Non-pigmented ciliary epithelial cell (primary cell): ENCODE measurements around the gene CLCNKB.

ENCODE experiments used
- DNase-seq: peaks from one replicate; pipeline ENCODE4 v3.0.0-alpha.2; 2010; ENCODE audit warnings: low read depth

The CLCNKB gene

GRCh38 chr1:16076031-16076864 is 32.7 kb downstream of the CLCNKB start:
- DNase-seq: peak; percentile 71

- DNase-seq: no peak
Measured at GRCh38 chr1:16076865-16077238, 33.3 kb downstream of the CLCNKB start.

DNA sequence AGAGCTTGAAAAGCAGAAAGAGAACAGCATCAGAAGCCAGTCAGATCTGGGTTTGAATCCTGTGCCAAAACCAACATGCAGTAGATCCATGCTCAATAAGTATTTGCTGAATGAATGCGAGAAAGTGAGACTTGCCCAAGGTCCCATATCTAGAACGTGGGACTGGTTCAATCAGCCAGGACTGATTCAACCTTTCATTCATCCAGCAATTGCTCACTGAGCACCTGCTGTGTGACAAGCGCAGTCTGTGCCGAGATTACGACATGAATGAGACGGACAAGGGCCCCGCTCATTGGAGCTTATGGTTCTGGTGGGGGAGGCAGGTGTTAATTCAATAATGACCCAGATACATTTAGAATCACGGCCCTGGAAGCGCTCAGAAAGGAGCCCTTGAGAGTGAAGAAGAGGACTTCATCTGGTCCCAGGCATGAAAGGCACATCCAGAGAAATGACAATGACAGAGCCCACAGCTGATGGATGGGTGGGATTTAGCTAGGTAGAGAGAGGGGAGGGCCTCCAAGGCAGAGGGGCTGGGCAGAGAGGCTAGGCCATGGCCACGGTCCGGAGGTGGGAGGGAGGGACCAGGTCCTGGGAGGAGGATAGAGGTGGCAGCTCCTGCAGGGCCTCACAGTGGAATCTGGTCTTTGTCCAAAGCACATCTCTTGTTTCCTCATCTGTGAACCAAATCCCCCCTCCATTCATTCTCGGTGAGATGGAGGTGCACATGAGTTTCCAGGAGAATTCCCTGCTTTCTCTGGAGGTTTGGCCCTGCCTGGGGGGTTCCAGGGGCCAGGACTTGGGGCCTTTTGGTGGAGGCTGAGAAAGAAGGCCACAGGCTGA is 34.0 kb downstream of the CLCNKB start:
- no peak for DNase-seq

- no peak for DNase-seq
Measured at GRCh38 chr1:16078925-16079656, 35.5 kb downstream of the CLCNKB start.

DNA sequence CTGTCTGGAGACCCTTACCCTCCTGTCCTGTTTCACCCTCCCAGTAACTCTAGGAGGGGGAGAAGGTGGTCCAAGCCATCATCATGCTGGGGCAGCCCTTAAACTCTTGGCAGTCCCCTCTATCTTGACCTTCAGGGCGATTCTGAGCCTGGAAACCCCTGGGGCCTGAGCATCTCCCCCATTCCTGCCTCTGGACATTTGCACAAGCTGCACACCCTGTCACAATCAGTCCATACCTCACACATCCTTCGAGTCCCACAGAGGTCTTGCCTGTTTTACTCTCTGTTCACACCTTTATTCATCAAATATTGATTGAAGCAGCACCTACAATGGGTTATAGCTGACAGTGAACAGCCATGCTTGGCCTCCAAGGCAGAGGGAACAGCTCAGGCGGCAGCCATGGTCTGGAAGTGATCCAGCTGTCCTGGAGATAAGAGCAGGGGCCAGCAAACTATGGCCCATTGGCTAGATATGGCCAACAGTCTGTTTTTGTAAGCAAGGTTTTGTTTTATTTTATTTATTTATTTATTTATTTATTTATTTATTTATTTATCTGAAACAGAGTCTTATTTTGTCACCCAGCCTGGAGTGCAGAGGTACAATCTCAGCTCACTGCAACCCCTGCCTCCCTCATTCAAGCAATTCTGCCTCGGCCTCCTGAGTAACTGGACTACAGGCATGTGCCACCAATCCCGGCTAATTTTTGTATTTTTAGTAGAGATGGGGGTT is 37.0 kb downstream of the CLCNKB start:
- no peak for DNase-seq

DNA sequence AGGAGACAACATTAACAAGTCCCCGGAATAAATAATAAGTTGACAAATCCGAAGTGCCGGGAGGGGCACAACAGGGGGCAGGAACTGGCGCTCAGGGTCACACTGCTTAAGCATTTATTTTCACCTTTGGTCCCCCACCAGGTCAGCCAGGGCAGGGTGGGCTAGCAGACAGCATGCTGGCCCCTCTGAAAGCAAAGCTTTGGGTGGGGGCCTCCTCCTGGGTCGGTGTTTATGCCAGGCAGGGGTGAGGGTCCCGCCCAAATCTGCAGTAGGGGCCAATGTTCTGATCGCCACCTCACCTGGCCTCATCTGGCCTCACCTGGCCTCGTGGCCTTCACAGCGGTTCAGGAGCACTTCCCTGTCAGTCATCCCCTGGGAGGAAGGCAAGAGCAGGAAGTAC is 38.1 kb downstream of the CLCNKB start:
- no peak for DNase-seq

DNA sequence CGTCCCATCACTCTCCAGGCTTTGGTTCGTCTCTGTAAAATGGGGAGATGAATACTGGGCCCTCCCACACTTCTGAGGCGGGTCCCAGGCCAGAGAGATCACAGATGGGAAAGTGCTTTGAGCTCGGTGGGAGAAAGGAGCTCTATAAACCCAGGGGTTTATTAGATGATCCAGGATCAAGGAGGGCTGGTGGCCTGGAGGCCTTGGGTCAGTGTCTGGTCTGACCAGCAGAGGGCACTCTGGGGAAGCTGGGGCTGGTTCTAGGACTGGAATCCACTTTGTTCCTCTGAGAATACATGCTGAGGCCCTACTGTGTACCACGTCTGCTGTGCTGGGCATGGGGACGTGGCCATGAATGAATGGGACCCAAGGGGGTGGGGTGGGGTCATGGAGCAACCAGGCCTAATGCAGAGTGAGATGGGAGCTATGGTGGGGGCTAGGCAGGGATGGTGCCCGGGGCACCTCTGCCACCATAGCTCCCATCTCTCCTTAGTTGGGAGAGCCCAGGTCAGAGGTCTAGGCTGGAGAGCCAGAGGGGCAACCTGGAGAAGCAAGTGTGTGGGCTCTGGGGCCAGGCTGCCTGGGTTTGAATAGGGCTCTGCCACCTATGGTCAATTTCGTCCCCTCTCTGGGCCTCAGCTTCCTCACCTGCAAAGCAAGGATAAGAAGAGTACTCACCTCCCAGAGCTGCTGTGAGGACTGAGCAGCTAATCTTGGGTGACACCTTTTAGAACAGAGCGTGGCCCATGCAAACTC is 38.9 kb downstream of the CLCNKB start:
- no peak for DNase-seq

DNA sequence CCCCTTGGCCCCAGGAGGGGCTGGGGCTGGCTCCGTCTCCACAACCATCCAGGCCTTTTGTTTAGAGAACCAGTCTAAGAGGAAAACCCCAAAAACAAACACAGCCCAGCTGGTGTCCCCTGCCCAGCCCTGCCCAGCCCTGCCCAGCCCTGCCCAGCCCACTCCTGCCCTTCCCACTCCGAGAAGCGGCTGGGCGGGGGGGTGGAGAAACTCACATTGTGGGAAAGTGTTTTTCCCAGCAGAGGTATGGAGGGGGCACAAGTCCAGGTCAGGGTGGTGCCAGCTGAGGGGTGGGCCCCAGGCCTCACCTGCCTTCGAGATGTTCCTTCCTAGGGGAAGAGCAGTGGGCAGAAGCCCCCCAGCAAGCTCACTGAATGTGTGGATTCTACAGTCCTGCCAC is 39.9 kb downstream of the CLCNKB start:
- DNase-seq: no peak

DNA sequence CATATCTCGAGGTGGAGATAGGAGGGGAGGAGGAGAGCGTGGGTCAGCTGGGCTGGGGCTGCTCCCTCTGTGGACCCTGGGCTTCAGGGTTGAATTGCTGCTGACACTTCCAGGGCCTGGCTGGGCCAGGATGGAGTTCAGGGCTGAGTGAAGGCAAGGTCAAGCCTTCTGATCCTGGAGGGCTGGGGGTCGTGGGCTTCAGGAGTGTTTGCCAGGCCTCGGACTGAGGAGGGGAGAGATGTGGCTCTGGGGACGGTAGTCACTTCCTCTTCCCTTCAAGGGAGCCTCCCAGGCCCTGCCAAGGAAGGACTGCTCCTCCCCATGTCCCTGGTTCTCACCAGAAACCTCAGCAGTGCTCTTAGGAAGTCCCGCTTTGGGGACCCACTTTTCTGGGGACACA is 41.9 kb downstream of the CLCNKB start:
- DNase-seq: no peak

- no peak for DNase-seq
Measured at GRCh38 chr1:16087733-16088132, 44.2 kb downstream of the CLCNKB start.

GRCh38 chr1:16088351-16088911 is 44.8 kb downstream of the CLCNKB start:
- DNase-seq: no peak

DNA sequence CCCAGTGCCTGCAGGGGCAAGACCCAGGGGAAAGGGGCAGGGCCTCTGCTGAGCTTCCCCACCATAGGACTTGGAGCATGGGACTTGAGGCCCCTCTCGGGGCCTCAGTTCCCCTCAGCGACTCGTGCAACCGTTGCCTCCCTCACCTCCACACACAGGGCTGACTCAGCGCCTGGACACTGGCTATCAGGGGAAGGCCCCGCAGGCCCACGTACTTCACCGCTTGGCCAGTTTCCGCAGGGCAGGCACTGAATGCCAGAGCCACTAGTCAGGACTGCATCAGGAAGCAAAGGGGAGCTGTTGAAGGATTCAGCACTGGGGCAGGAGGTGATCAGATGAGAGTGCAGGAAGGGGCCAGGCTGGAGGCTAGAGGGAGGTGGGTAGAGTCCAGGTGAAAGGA is 45.4 kb downstream of the CLCNKB start:
- peak; percentile 68 for DNase-seq

GRCh38 chr1:16090076-16090826 is 46.7 kb downstream of the CLCNKB start:
- DNase-seq: no peak

DNA sequence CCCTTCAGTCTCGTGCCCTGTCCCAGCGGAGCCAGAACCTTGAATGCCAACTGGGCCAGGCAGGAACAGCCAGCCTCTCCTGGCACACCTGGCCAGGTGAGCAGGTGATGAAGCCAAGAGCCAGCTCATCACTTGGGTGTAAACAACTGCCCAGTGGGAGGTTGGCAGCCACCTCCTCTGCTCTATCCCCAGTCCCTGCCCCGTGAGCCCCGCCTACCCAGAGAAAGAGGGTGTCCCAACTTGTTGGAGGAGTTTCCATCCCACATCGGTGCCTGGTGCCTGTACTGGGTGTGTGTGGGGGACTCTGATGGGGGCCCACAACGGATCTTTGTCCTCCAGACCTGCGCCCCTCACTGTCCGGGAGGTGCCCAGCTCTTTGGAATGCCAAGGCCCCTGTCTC is 47.7 kb downstream of the CLCNKB start:
- no peak for DNase-seq

DNA sequence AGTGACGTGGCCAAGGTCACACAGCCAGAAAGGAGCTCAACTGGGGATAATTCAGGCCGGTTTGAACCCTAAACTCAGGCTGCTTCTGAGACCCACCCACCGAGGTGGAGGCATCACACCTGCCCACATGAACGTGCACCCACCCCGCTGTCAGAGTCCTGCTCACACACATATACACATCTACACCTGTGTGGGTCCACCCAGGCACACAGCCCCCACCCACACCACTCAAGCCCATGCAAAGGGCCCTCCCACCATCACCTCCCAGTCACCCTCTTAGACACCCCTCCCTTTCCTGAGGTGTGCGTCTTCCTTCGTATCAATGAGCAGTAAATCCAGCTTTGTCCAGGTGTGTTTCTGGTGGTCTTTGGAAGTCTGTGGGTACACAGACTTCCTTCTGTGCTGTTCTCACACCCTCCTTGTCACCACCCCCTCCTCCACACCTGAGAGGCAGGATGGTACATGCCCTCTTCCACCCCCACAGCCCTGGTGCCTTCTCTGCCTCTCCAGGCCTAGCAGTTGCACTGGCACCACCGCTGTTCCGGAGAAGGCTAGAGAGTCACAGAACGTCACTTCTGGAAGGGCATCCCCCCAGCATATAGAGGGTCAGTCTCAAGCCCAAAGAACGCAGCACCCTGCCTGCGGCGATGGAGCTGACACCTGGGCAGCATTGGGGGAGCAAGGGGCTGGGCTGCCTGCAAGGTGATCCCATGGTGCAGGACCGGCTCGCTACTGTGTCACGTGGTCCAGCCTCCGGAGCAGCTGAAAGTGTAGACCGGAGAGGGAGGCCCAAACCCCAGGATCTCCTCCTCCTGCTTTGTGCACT is 48.7 kb downstream of the CLCNKB start:
- no peak for DNase-seq

DNA sequence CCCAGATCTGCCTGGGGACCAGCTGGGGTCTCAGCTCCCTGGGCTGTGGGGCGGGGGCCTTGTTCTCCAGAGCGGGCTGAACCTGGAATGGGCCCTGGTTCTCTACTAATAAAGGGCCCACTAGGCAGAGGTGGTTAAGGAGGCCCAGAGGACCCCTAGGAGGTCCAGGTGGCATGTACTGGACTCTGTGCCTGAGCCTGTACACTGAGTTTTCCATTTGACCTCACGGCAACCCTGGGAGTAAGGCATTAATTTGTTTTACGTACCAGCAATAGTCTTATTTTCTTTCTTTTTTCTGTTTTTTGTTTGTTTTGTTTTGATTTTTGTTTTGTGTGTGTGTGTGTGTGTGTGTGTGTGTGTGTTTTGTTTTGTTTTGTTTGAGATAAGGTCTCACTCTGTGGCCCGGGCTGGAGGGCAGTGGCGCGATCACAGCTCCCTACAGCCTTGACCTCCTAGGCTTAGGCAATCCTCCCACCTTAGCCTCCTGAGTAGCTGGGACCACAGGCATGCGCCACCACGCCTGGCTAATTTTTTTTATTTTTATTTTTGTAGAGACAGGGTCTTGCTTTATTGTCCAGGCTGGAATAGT is 49.4 kb downstream of the CLCNKB start:
- DNase-seq: no peak

DNA sequence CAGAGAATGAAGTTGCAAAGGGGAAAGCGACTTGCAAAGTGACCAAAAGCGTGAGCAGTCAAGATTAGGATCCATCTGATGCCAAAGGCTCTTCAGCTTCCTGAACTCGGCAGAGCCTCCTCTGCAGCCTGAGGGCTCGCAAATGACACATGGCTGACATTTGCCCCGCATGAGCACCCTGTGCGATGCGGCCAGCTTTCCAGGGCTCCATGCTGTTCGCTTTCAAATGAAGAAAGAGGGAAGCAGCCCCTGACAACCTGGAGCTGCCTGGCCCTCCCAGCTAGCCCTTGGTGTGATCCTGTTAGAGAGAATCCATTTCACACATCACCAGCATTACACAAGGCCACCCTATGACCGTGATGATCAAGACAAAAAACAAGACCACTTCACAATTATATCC is 50.0 kb downstream of the CLCNKB start:
- no peak for DNase-seq

- no peak for DNase-seq
Measured at GRCh38 chr1:16094453-16095158, 51.0 kb downstream of the CLCNKB start.
